Femur (tissue), 1 donor: Measurements from ENCODE around the gene AASDHPPT.

Experiments
- DNase-seq: peaks from one replicate; pipeline ENCODE4 v3.0.0-alpha.2; 2017

Gene AASDHPPT

GRCh38 chr11:106086850-106087249 is 9.4 kb downstream of the AASDHPPT start:
- no peak for DNase-seq

GRCh38 chr11:106087815-106088435 is 10.5 kb downstream of the AASDHPPT start:
- peak; percentile 41 for DNase-seq

- DNase-seq: no peak
Measured at GRCh38 chr11:106088896-106089295, 11.4 kb downstream of the AASDHPPT start.

- no peak for DNase-seq
Measured at GRCh38 chr11:106091480-106092123, 14.1 kb downstream of the AASDHPPT start.

- no peak for DNase-seq
Measured at GRCh38 chr11:106092446-106092845, 15.0 kb downstream of the AASDHPPT start.

- DNase-seq: no peak
Measured at GRCh38 chr11:106098893-106099553, 21.6 kb downstream of the AASDHPPT start.

GRCh38 chr11:106101370-106101769 is 23.9 kb downstream of the AASDHPPT start:
- DNase-seq: no peak

GRCh38 chr11:106101819-106102218 is 24.4 kb downstream of the AASDHPPT start:
- DNase-seq: no peak

- DNase-seq: no peak
Measured at GRCh38 chr11:106105986-106106385, 28.5 kb downstream of the AASDHPPT start.

GRCh38 chr11:106121570-106122320 is 44.3 kb downstream of the AASDHPPT start:
- DNase-seq: no peak

- no peak for DNase-seq
Measured at GRCh38 chr11:106127604-106128003, 50.1 kb downstream of the AASDHPPT start.

- DNase-seq: no peak
Measured at GRCh38 chr11:106128740-106129139, 51.3 kb downstream of the AASDHPPT start.

- DNase-seq: no peak
Measured at GRCh38 chr11:106131998-106132397, 54.5 kb downstream of the AASDHPPT start.

GRCh38 chr11:106132582-106133354 is 55.3 kb downstream of the AASDHPPT start:
- no peak for DNase-seq

- no peak for DNase-seq
Measured at GRCh38 chr11:106133529-106133928, 56.1 kb downstream of the AASDHPPT start.

- DNase-seq: no peak
Measured at GRCh38 chr11:106137061-106137460, 59.6 kb downstream of the AASDHPPT start.

GRCh38 chr11:106137758-106138157 is 60.3 kb downstream of the AASDHPPT start:
- no peak for DNase-seq
